ENCODE results near the gene NFKB2.

DNA sequence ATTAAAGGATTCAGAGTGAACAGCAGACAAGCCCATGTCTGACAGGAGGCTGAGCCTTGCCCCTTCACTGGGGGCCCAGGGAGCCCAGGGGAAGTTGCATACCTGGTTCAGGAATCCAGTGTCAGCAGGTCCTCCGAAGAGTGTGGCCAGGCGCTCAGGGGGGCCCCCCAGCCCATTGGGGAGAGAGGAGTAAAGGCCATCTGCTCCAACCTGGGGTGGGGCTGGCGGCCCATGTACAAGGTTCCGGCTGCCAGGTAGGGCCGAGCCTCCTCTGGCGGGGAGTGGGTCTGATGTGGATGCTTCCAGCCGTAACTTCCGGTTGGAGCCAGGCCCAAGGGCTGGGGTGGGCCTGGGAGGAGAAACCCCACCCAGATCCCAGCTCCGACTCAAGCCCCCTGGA lies 20.8 kb downstream of the NFKB2 start:
- TF ChIP-seq ISL1 (CRISPR knock-in tag; IDR thresholded peaks at IDR 0.05), result no peak
- TF ChIP-seq TOX (CRISPR knock-in tag; IDR thresholded peaks at IDR 0.05; ENCODE audit: borderline replicate concordance), result no peak
- TF ChIP-seq, protein P1, sequence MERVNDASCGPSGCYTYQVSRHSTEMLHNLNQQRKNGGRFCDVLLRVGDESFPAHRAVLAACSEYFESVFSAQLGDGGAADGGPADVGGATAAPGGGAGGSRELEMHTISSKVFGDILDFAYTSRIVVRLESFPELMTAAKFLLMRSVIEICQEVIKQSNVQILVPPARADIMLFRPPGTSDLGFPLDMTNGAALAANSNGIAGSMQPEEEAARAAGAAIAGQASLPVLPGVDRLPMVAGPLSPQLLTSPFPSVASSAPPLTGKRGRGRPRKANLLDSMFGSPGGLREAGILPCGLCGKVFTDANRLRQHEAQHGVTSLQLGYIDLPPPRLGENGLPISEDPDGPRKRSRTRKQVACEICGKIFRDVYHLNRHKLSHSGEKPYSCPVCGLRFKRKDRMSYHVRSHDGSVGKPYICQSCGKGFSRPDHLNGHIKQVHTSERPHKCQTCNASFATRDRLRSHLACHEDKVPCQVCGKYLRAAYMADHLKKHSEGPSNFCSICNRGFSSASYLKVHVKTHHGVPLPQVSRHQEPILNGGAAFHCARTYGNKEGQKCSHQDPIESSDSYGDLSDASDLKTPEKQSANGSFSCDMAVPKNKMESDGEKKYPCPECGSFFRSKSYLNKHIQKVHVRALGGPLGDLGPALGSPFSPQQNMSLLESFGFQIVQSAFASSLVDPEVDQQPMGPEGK (CRISPR knock-in tag; IDR thresholded peaks at IDR 0.05; ENCODE audit: borderline replicate concordance), result no peak
- TF ChIP-seq, protein P2, sequence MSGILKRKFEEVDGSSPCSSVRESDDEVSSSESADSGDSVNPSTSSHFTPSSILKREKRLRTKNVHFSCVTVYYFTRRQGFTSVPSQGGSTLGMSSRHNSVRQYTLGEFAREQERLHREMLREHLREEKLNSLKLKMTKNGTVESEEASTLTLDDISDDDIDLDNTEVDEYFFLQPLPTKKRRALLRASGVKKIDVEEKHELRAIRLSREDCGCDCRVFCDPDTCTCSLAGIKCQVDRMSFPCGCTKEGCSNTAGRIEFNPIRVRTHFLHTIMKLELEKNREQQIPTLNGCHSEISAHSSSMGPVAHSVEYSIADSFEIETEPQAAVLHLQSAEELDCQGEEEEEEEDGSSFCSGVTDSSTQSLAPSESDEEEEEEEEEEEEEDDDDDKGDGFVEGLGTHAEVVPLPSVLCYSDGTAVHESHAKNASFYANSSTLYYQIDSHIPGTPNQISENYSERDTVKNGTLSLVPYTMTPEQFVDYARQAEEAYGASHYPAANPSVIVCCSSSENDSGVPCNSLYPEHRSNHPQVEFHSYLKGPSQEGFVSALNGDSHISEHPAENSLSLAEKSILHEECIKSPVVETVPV (CRISPR knock-in tag; IDR thresholded peaks at IDR 0.05), result no peak

All from SK-N-SH treated with all-trans-retinoic acid at 6 μM for 48 hours (cell line).